Measurements from ENCODE around the gene PDE9A. TPM values are rescaled to one million over a fixed set of nuclear protein-coding genes. Genes with fewer than 3 reads are reported as not detected.
"Not testable (repeated sequence)": the region's sequence is repeated elsewhere in the genome, so short reads cannot be mapped to it uniquely, and the experiment has no call there.

PDE9A gene
- total RNA-seq, 3 donors from 2014 or later, result 3.0 to 14.7 (median 10.5) TPM

- Histone ChIP-seq H3K36me3 (no peaks in the 10 kb centered on the region), H3K27me3 (peaks cover 0 to 2% of the 10 kb centered on the region in 2 donors), H3K9me3 (no peaks in the 10 kb centered on the region), H3K27ac (no peak overlapping the region), H3K4me3 (no peak overlapping the region), H3K4me1 (no peaks in the 10 kb centered on the region)
- TF ChIP-seq, protein P1, sequence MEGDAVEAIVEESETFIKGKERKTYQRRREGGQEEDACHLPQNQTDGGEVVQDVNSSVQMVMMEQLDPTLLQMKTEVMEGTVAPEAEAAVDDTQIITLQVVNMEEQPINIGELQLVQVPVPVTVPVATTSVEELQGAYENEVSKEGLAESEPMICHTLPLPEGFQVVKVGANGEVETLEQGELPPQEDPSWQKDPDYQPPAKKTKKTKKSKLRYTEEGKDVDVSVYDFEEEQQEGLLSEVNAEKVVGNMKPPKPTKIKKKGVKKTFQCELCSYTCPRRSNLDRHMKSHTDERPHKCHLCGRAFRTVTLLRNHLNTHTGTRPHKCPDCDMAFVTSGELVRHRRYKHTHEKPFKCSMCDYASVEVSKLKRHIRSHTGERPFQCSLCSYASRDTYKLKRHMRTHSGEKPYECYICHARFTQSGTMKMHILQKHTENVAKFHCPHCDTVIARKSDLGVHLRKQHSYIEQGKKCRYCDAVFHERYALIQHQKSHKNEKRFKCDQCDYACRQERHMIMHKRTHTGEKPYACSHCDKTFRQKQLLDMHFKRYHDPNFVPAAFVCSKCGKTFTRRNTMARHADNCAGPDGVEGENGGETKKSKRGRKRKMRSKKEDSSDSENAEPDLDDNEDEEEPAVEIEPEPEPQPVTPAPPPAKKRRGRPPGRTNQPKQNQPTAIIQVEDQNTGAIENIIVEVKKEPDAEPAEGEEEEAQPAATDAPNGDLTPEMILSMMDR (IDR thresholded peaks at IDR 0.05), result no peak
- TF ChIP-seq POLR2A (IDR thresholded peaks at IDR 0.05) (no peak), POLR2AphosphoS5 (IDR thresholded peaks at IDR 0.05) (no peak)
- intact Hi-C loops (cut with DNase I; ENCODE audit: low total_unique reads), result no loop called here
- DNase-seq (ENCODE audit: low spot score in 2 of 2), result no peak
These were observed 29.7 kb upstream of the PDE9A start for GRCh38 chr21:42623694-42624093.

DNA sequence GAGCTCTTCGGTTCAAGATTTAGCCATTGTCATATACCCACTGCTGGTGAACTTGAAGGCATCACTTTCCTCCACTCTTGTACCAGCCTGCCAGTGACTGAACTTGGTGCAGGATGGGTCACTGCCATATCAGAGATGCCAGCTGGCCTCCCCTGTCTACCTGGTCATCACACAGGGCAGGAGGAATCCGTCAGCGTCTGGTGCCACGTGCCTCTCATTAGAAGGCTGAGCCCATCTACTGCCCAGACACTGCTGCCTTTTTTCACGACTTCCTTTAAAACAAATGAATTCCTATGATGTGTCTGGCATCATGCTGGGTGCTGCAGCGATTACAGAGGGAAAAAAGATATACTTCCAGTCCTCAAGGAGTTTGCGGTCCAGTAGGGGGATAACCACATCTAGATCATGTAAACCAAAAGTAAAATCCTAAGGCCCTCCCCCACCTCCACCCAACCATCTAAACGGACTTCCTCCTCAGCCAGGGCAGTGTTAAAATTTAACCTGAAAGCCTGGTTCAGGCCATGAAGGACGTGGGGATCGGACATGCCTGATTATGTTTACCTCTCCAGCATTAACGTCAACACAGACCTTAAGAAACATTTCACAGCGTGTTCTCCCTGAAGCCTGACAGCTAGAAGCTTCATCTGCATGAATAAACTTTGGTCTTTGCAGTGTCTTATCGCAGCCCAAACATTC lies 29.2 kb upstream of the PDE9A start:
- Histone ChIP-seq H3K27ac (no peak overlapping the region), H3K9me3 (no peaks in the 10 kb centered on the region), H3K4me3 (no peak overlapping the region), H3K36me3 (no peaks in the 10 kb centered on the region), H3K4me1 (no peaks in the 10 kb centered on the region), H3K27me3 (no peaks in the 10 kb centered on the region)
- DNase-seq (ENCODE audit: low spot score in 2 of 2), result peak in 1 of 2 donors; percentile 17
- TF ChIP-seq POLR2AphosphoS5 (IDR thresholded peaks at IDR 0.05), result no peak
- TF ChIP-seq, protein P1 (IDR thresholded peaks at IDR 0.05), result no peak
- TF ChIP-seq POLR2A (IDR thresholded peaks at IDR 0.05), result no peak
- intact Hi-C loops (cut with DNase I; ENCODE audit: low total_unique reads), result no loop called here

DNA sequence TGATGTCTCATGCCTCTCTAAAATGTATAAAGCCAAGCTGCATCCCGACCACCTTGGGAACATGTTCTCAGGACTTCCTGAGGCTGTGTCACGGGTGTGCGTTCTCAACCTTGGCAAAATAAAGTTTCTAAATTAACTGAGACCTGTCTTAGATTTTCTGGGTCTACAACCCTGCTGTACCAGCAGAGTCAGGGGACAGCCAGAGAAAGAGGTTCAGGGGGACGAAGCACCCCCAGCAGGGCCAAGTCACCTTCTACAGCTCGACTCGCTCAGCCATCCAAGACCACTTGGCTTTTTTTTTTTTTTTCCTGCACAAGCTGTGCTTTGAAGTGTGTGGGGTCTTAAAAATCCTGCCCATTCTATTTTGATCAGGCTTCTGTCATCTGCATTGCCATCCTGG lies 28.5 kb upstream of the PDE9A start:
- Histone ChIP-seq H3K27me3 (no peaks in the 10 kb centered on the region), H3K27ac (no peak overlapping the region), H3K36me3 (no peaks in the 10 kb centered on the region), H3K9me3 (no peaks in the 10 kb centered on the region), H3K4me3 (no peak overlapping the region), H3K4me1 (no peaks in the 10 kb centered on the region)
- peak in 1 of 2 donors; percentile 3 for DNase-seq (ENCODE audit: low spot score in 2 of 2)
- intact Hi-C loops (cut with DNase I; ENCODE audit: low total_unique reads), result no loop called here
- no peak for TF ChIP-seq POLR2AphosphoS5 (IDR thresholded peaks at IDR 0.05)
- no peak for TF ChIP-seq POLR2A (IDR thresholded peaks at IDR 0.05)
- TF ChIP-seq, protein P1 (IDR thresholded peaks at IDR 0.05), result no peak

GRCh38 chr21:42626171-42626570 lies 27.2 kb upstream of the PDE9A start:
- TF ChIP-seq POLR2AphosphoS5 (IDR thresholded peaks at IDR 0.05), result no peak
- no peak for TF ChIP-seq POLR2A (IDR thresholded peaks at IDR 0.05)
- TF ChIP-seq, protein P1 (IDR thresholded peaks at IDR 0.05), result no peak
- no peak for DNase-seq (ENCODE audit: low spot score in 2 of 2)

GRCh38 chr21:42627527-42628289 lies 25.7 kb upstream of the PDE9A start:
- Histone ChIP-seq H3K27ac (no peak overlapping the region), H3K4me3 (no peak overlapping the region), H3K27me3 (no peaks in the 10 kb centered on the region), H3K9me3 (no peaks in the 10 kb centered on the region), H3K4me1 (no peaks in the 10 kb centered on the region), H3K36me3 (no peaks in the 10 kb centered on the region)
- TF ChIP-seq POLR2A (IDR thresholded peaks at IDR 0.05), result no peak
- TF ChIP-seq, protein P1 (IDR thresholded peaks at IDR 0.05), result no peak
- DNase-seq (ENCODE audit: low spot score in 2 of 2), result no peak
- intact Hi-C loops (cut with DNase I; ENCODE audit: low total_unique reads), result no loop called here

More at GRCh38 chr21:42626171-42626570, 27.2 kb upstream of the PDE9A start:
- no peaks in the 10 kb centered on the region for H3K36me3 ChIP-seq
- H3K27ac ChIP-seq, result no peak overlapping the region
- H3K4me3 ChIP-seq, result no peak overlapping the region
- intact Hi-C loops (cut with DNase I; ENCODE audit: low total_unique reads), result no loop called here
- H3K9me3 ChIP-seq, result no peaks in the 10 kb centered on the region
- no peaks in the 10 kb centered on the region for H3K27me3 ChIP-seq
- no peaks in the 10 kb centered on the region for H3K4me1 ChIP-seq

DNA sequence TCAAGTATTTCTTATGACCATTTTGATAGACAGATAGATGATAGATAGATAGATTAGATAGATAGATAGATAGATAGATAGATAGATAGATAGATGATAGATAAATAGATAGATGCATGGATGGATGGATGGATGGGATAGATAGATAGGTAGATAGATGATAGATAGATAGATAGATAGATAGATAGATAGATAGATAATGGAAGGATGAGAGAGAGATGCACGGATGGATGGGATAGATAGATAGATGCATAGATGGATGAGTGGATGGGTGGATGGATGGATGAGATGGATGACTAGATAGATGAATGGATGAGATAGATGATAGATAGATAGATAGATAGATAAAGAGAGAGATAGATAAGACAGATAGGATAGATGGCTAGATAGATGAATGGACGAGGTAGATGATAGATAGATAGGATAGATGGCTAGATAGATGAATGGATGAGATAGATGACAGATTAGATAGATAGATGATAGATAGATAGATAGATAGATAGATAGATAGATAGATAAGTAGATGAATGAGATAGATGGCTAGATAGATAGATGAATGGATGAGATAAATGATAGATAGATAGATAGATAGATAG lies 24.9 kb upstream of the PDE9A start:
- H3K27me3 ChIP-seq; intact Hi-C loops (cut with DNase I; ENCODE audit: low total_unique reads); DNase-seq (ENCODE audit: low spot score in 2 of 2); H3K27ac ChIP-seq; H3K9me3 ChIP-seq; H3K4me3 ChIP-seq; H3K36me3 ChIP-seq; H3K4me1 ChIP-seq: not testable (repeated sequence)

Data from breast epithelium (tissue), 4 donors.